K562 (cell line): Measurements from ENCODE around the gene HMGN1. TPM values are rescaled to one million over a fixed set of nuclear protein-coding genes. Genes with fewer than 3 reads are reported as not detected.

ENCODE experiments used
- ARHGAP35 ChIP-seq: fragments of 450-650 bp; IDR thresholded peaks from 2 replicates; pipeline ENCODE4 v1.6.1; 2018; ENCODE audit not compliant: partially characterized antibody
- CEBPG ChIP-seq, 3 experiments: fragments of 200-800 bp in 1 of 3; sonication (Bioruptor generic) in 1 of 3; sonication (generic) in 1 of 3; formaldehyde crosslinking in 1 of 3; IDR thresholded peaks in 2 of 3; conservative IDR thresholded peaks in 1 of 3; 2 replicates each; pipeline versions ENCODE4 v1.6.1 to v1.8.0; 2016 to 2022; ENCODE audit warnings: missing compliant biosample characterization in 2 of 3, missing genetic modification characterization in 2 of 3, mild to moderate bottlenecking in 1 of 3, missing genetic modification reagents in 1 of 3
- ETV1 ChIP-seq: fragments of 450-650 bp; conservative IDR thresholded peaks from 2 replicates; pipeline ENCODE4 v1.6.1; 2016; ENCODE audit warnings: missing genetic modification characterization, control low read depth, low read depth, missing compliant biosample characterization
- ETV5 ChIP-seq: sonication (generic); formaldehyde crosslinking; IDR thresholded peaks from 2 replicates; pipeline ENCODE4 v1.4.0; 2020; ENCODE audit warnings: low read depth, mild to moderate bottlenecking, missing genetic modification reagents
- EZH2 ChIP-seq: IDR thresholded peaks from 2 replicates; pipeline ENCODE4 v1.6.1; 2012; ENCODE audit warnings: low read depth, mild to moderate bottlenecking, inconsistent platforms, low read length, borderline replicate concordance
- GABPB1 ChIP-seq: sonication (generic); formaldehyde crosslinking; IDR thresholded peaks from 2 replicates; pipeline ENCODE4 v1.8.0; 2022; ENCODE audit warnings: mild to moderate bottlenecking, missing genetic modification reagents
- HINFP ChIP-seq: fragments of 450-650 bp; conservative IDR thresholded peaks from 2 replicates; pipeline ENCODE4 v1.6.1; 2016; ENCODE audit warnings: missing genetic modification characterization, low read depth, mild to moderate bottlenecking, control low read depth, missing compliant biosample characterization
- JUND ChIP-seq, 2 experiments: IDR thresholded peaks; 2 replicates in 1 of 2; 3 replicates in 1 of 2; pipeline ENCODE4 v1.6.1; 2011; ENCODE audit warnings: borderline replicate concordance in 2 of 2, low read depth in 2 of 2, low read length in 2 of 2, improper control_type of control experiment in 1 of 2, missing biosample characterization in 1 of 2, missing genetic modification characterization in 1 of 2, missing genetic modification reagents in 1 of 2
- KDM1A ChIP-seq, 2 experiments: fragments of 450-650 bp; IDR thresholded peaks; 2 replicates each; pipeline ENCODE4 v1.6.1; 2016; ENCODE audit warnings: mild to moderate bottlenecking in 2 of 2
- MBD2 ChIP-seq: sonication (generic); IDR thresholded peaks from 2 replicates; pipeline ENCODE4 v1.6.1; 2016; ENCODE audit warnings: low read depth, borderline replicate concordance
- RNF219 ChIP-seq: fragments of 250-450 bp; sonication (Bioruptor Pico); IDR thresholded peaks from 2 replicates; pipeline ENCODE4 v1.5.0; 2022; ENCODE audit warnings: mild to moderate bottlenecking
- RUNX1 ChIP-seq: sonication (generic); IDR thresholded peaks from 2 replicates; pipeline ENCODE4 v1.6.1; 2016; ENCODE audit warnings: antibody characterized with exemption, low read depth
- SAFB ChIP-seq: fragments of 200-400 bp; formaldehyde crosslinking; IDR thresholded peaks from 2 replicates; pipeline ENCODE4 v1.6.1; 2017; ENCODE audit warnings: low read depth, low read length, borderline replicate concordance
- SAP30 ChIP-seq: fragments of 200-600 bp; sonication (generic); IDR thresholded peaks from 2 replicates; pipeline ENCODE4 v1.6.1; 2012; ENCODE audit warnings: borderline replicate concordance, low read depth, mild to moderate bottlenecking, moderate library complexity, low read length, control low read depth, inconsistent platforms; ENCODE audit not compliant: insufficient read depth, poor library complexity, severe bottlenecking
- SIRT6 ChIP-seq: IDR thresholded peaks from one replicate; pipeline ENCODE4 v1.6.1; 2012; ENCODE audit warnings: low read depth, mild to moderate bottlenecking, control low read depth, inconsistent platforms, low read length, moderate library complexity
- SMARCA4 ChIP-seq: fragments of 450-650 bp; IDR thresholded peaks from 2 replicates; pipeline ENCODE4 v1.6.1; 2016
- SP1 ChIP-seq: sonication (generic); formaldehyde crosslinking; IDR thresholded peaks from 2 replicates; pipeline ENCODE4 v1.8.1; 2022; ENCODE audit warnings: mild to moderate bottlenecking, missing genetic modification reagents
- TOE1 ChIP-seq, 2 experiments: fragments of 450-650 bp in 1 of 2; sonication (generic) in 1 of 2; formaldehyde crosslinking in 1 of 2; IDR thresholded peaks; 2 replicates each; pipeline versions ENCODE4 v1.7.1 to v1.8.0; 2016 to 2022; ENCODE audit warnings: borderline replicate concordance in 2 of 2, mild to moderate bottlenecking in 2 of 2, antibody characterized with exemption in 1 of 2, inconsistent platforms in 1 of 2, low read depth in 1 of 2, missing genetic modification reagents in 1 of 2, moderate library complexity in 1 of 2
- ZBTB17 ChIP-seq: fragments of 450-650 bp; formaldehyde crosslinking; IDR thresholded peaks from 2 replicates; pipeline ENCODE4 v1.4.0; 2020; ENCODE audit warnings: mild to moderate bottlenecking
- ZNF764 ChIP-seq: fragments of 250-450 bp; sonication (Bioruptor Pico); IDR thresholded peaks from 2 replicates; pipeline ENCODE4 v1.4.0; 2020; ENCODE audit warnings: low read depth, mild to moderate bottlenecking, moderate library complexity
- polyA plus RNA-seq, 8 experiments: library from polyadenylated mRNA; depleted of rRNA in 4 of 8; stranded (reverse) in 5 of 8; unstranded in 3 of 8; fragments of >200 nt; fragmentation: Nextera tagmentation in 2 of 8; fragmentation: Illumina TruSeq in 1 of 8; extraction: Ambion mirVana in 2 of 8; extraction: Trizol in 1 of 8; gene quantifications; 2 replicates each; pipeline versions ENCODE4 v1.2.1 to v1.2.3, GENCODE V29; 2011 to 2014; ENCODE audit warnings: inconsistent platforms in 1 of 8, missing spikeins in 1 of 8
- total RNA-seq, 7 experiments: library from RNA; depleted of rRNA in 6 of 7; stranded (reverse); fragments of >200 nt in 6 of 7; fragmentation: Illumina TruSeq in 2 of 7; extraction: Trizol in 2 of 7; gene quantifications; 2 replicates each; pipeline versions ENCODE4 v1.2.1 to v1.2.3, GENCODE V29; 2011 to 2021; ENCODE audit warnings: low replicate concordance in 1 of 7

Gene HMGN1
- total and polyA plus RNA-seq, 9 of the 15 experiments (the other 6 are each of a cell fraction or from before 2014, with no cell fraction given), result 124 to 626 (median 498) TPM

- TF ChIP-seq KDM1A (IDR thresholded peaks at IDR 0.05), result 0 out of 4 replicates have a peak, but pooled peaks of 1 of the 2 experiments have one; percentile 6
- peak; percentile 69; the same call in 1 of the 2 replicates for TF ChIP-seq SAFB
- TF ChIP-seq RNF219 (CRISPR knock-in tag), result no peak
- peak; percentile 54 for TF ChIP-seq SMARCA4
- no peak for TF ChIP-seq HINFP (tag)
- peak; percentile 87 for TF ChIP-seq SP1 (CRISPR knock-in tag)
- TF ChIP-seq JUND (IDR thresholded peaks at IDR 0.05; ENCODE audit: borderline replicate concordance, low read depth, low read length), result no peak; the same call in 1 of the 2 replicates
- 0 out of 3 replicates have a peak, but pooled peaks have one; percentile 30 for TF ChIP-seq JUND (tag; IDR thresholded peaks at IDR 0.05; ENCODE audit: borderline replicate concordance, low read depth, low read length)
- 0 out of 2 replicates have a peak, but pooled peaks have one; percentile 18 for TF ChIP-seq ZBTB17 (CRISPR knock-in tag)
- peak; percentile 79; the same call in 1 of the 2 replicates for TF ChIP-seq ETV5 (CRISPR knock-in tag)
- peak; percentile 44; the same call in 1 of the 2 replicates for TF ChIP-seq RUNX1
- no peak for TF ChIP-seq SIRT6
- peak; percentile 75; the same call in 1 of the 2 replicates for TF ChIP-seq MBD2
- no peak for TF ChIP-seq EZH2
- TF ChIP-seq GABPB1 (CRISPR knock-in tag), result peak; percentile 82
- TF ChIP-seq ETV1 (tag), result peak; percentile 74
- TF ChIP-seq ARHGAP35, result no peak
- peak; percentile 67; the same call in 1 of the 2 replicates for TF ChIP-seq TOE1 (IDR thresholded peaks at IDR 0.05; ENCODE audit: borderline replicate concordance)
- no peak for TF ChIP-seq TOE1 (CRISPR knock-in tag; IDR thresholded peaks at IDR 0.05; ENCODE audit: borderline replicate concordance, low read depth)
- TF ChIP-seq ZNF764 (CRISPR knock-in tag), result no peak
- 0 out of 2 replicates have a peak, but pooled peaks have one; percentile 35 for TF ChIP-seq CEBPG (CRISPR knock-in tag; IDR thresholded peaks at IDR 0.05)
- no peak for TF ChIP-seq CEBPG (tag; conservative IDR thresholded peaks at IDR 0.05 in 1 of 2, IDR thresholded peaks at IDR 0.05 in 1 of 2)
- peak; percentile 42 for TF ChIP-seq SAP30
Measured at GRCh38 chr21:39349211-39350093, 564 bp upstream of the HMGN1 start (continued).
